Subcutaneous adipose tissue (tissue), 4 donors: Measurements from ENCODE around the gene MRPL10. TPM values are rescaled to one million over a fixed set of nuclear protein-coding genes. Genes with fewer than 3 reads are reported as not detected.

Source experiments
- total RNA-seq, 4 donors: library from RNA; depleted of rRNA; stranded (reverse); fragments of >200 nt; gene quantifications; one replicate each; pipeline ENCODE4 v1.1.0, GENCODE V29; 2016
- TF ChIP-seq, protein P1 (sequence below): fragments of 450-650 bp; IDR thresholded peaks from one replicate; pipeline ENCODE4 v1.5.1; 2016; ENCODE audit warnings: low read depth, mild to moderate bottlenecking, control low read depth, antibody characterized with exemption, moderate library complexity

MRPL10 gene
- total RNA-seq, 4 donors from 2014 or later = 29.3 to 54.3 (median 34.1) TPM

DNA sequence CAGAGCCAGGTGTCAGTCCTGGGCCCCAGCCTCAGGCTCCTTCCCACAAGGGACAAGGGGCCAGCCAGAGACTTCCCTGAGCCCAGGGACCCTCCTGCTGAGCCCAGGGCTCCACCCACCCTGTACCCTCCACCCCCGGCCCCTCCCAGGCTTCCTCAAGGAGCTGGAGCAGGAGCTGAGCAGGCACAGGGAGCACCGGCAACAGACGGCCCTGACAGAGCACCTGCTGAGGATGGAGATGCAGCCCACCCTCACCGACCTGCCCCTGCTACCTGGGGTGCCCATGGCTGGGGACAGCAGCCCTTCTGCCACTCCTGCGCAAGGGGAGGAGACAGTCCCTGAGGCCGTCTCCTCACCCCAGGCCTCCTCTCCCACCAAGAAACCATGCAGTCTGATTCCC lies 5.3 kb upstream of the MRPL10 start:
- TF ChIP-seq, protein P1, sequence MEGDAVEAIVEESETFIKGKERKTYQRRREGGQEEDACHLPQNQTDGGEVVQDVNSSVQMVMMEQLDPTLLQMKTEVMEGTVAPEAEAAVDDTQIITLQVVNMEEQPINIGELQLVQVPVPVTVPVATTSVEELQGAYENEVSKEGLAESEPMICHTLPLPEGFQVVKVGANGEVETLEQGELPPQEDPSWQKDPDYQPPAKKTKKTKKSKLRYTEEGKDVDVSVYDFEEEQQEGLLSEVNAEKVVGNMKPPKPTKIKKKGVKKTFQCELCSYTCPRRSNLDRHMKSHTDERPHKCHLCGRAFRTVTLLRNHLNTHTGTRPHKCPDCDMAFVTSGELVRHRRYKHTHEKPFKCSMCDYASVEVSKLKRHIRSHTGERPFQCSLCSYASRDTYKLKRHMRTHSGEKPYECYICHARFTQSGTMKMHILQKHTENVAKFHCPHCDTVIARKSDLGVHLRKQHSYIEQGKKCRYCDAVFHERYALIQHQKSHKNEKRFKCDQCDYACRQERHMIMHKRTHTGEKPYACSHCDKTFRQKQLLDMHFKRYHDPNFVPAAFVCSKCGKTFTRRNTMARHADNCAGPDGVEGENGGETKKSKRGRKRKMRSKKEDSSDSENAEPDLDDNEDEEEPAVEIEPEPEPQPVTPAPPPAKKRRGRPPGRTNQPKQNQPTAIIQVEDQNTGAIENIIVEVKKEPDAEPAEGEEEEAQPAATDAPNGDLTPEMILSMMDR = no peak

DNA sequence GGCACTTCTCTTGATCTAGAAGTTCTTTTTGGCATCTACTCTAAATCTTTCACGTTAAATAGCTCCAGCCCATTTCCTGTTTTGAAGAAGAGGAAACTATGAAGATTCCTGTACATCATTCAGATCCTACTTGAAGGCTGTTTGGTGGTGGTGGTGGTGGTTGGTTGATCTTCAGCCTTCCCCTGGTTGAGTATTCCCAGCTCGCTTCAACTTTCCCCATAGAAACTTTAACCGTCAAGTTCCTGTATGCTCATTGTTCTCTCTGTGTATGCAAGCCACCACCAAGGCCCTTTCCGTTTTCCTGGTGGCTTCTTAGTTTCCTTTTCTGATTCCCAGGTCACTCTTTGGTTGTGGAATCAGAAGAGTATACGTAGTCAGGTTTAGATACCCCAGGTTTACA lies 3.4 kb upstream of the MRPL10 start:
- TF ChIP-seq, protein P1 = no peak

DNA sequence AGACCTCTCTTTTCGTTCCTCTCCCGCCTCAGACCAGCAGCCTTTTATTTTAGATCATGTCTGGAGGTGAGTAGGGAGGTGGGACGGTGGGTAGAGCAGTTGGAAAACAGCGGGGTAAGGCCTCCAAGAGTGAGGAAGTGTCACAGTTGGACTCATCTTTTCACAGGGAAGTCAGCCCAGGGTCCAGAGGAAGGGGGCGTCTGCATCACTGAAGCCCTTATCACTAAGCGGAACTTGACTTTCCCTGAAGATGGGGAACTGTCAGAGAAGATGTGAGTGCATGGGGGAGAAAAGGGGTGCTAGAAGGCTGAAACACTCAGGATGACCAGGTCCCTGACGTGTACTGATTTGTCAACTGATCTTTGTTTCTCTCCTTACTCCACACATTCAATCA lies 590 bp upstream of the MRPL10 start:
- TF ChIP-seq, protein P1 = no peak

DNA sequence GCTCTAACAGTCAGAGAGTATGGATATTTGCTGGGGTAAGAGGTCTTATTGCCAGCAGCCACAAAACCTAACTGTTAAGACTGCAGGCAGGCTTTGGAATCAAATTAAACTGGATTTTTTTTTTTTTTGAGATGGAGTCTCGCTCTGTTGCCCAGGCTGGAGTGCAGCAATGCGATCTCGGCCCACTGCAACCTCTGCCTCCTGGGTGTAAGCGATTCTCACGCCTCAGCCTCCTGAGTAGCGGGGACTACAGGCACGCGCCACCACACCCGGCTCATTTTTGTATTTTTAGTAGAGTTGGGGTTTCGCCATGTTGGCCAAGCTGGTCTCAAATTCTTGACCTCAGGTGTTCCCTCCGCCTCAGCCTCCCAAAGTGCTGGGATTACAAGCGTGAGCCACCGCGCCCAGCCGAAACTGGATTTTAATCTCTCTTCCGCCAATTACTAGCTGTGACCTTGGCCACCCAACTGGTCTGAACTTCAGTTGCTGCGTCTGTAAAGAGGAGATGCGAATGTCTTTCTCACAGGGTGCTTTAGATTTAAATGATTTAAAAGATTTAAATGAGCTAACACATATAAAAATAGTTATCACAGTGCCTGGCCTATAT lies 842 bp downstream of the MRPL10 start:
- TF ChIP-seq, protein P1 = no peak

DNA sequence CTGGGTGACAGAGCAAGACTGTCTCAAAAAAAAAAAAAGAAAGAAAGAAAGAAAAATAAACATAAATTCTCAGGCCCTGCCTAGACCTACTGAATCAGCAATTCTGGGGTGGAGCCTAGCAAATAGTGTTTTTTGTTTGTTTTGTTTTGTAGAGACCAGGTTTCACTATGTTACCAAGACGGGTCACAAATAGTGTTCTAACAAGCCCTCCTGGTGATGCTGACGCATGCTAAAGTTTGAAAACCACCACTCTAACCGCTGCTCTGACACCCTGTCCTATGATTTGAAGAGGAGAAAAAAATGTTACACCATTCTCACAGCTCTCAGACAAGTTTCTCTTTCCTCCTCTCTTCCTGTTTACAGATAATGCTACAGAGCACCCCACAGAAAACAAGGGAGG lies 1.5 kb downstream of the MRPL10 start:
- TF ChIP-seq, protein P1 = no peak

DNA sequence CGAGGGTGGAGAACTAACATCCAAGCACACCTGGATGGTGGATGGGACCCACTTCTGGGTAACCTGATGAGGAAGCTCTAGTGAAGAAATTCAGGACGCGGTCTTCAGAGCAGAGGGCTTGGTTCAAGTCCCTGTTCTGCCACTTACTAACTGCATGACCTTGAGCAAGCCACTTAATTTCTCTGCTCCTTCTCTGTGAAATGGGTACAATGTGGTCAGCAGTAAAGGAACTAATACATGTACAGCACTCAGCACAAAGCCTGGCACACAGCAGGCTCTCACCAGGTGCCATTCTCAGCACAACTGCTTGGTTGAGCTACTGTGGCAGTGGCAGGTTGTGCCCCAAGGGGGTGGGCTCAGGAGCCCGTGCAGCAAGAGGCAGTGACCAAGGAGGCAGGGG lies 7.8 kb downstream of the MRPL10 start:
- TF ChIP-seq, protein P1 = no peak

DNA sequence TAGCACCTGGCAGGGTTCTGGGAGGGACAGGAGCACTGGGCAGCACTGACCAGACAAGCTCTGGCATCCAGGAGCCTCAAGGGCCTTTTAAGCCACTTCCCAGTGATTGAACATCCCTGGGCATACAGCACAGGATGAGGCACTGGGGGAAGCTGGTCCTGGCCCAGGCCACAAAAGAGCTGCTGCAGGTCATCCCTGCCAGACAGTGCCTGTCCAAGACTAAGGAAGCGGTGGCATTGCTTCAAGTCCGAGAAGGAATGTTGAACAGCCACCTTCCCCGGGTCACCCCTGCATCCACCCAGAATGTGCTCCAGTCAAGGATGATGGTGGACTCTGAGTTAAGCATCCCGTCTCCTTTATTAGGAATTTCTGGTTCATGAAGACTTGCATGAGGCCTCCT lies 8.6 kb downstream of the MRPL10 start:
- TF ChIP-seq, protein P1 = no peak
